ENCODE measurements around the gene LGALSL.

The LGALSL gene

DNA sequence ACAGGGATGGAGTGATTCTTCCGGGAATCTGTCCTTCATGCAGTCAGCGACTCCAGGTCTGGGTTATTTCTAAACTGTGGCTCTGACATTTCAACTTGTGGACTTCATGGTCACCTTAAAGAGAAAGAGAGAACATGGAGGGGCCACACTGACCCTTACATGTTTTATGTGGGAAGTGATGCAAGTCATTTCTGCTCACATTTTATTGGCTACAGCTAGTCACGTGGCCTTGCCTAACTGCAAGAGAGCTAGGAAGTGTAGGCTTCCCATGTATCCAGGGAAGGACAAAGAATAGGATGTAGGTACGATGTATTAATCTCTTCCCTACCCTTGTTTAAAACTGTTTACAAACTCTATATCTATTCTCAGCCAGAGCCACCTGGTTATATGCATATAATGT is 39.8 kb downstream of the LGALSL start:
- DNase-seq (ENCODE audit: low read depth in 2 of 2): no peak

DNA sequence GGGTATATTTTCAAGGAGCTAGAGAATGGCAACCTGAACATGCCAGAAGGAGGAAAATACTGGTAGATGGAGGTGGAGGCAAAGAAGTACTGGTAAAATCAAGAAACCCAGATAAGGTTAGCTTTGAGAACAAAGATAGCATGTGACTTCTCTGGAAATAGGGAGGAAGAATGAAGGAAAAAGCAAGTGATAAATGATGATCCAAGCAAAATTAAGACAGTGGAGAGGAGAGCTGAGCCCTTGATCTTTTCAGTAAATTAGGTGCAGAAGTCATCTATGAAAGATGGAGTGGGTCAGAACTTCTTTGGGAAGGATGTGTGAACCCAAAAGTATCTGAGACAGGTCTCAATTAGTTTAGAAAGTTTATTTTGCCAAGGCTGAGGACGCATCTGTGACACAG is 44.5 kb downstream of the LGALSL start:
- DNase-seq (ENCODE audit: low read depth in 2 of 2): no peak

DNA sequence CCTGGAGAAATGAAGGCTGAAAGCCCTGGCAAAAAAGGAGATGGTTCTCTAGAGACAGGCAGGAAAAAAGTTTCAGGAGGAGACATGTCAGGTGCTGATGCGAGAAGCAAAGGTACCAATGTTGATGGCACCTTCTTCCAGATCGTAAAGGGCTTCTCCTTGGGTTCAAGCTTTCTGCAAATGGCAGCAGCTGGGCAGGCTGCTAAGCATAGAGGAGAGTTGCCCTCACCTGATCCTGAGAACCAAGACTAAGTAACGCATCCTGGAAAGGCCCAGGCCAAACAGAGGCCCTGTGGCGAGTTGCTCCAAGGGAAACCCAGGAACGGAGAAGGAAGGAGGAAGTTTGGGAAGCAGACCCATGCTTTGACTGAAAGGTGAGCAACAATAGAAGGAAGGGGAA is 46.6 kb downstream of the LGALSL start:
- DNase-seq (ENCODE audit: low read depth in 2 of 2): no peak

DNA sequence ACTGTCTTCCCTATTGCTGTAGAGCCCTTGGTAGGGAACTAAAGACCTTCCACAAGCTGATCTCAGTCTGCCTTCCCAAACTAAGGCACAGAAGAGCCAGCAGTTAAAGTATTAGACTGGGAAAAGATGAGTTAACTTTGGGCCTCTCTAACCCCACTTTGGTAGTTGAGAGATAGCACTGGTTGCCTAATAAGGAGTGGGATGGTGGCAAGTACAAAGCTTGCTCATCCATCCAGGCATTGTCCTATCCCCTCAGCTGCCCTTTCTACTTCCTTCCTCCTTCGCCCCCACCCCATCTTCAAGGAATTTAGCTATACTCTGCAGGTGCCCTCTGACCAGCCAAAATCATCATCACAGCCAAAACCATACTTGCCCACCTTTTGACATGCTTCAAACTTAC is 48.0 kb downstream of the LGALSL start:
- no peak for DNase-seq (ENCODE audit: low read depth in 2 of 2)

DNA sequence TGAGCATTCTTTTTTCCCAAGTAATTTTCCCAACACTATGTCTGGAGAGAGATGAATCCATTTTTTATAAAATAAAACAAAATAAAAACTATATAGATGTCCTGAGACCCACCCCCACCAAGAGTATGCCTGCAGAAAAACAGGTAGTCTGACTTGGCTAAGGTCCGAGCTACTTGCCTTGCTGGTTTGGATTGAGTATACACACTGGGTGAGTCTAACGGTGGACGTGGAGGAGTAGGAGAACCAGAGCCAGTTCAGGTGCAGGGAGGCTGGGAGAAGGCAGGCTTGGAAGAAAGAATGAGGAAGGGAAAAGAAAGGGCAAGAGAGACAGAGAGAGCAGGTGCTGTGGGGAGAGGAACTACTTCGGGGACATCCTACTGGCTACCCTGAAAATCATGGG is 48.9 kb downstream of the LGALSL start:
- DNase-seq (ENCODE audit: low read depth in 2 of 2): no peak

DNA sequence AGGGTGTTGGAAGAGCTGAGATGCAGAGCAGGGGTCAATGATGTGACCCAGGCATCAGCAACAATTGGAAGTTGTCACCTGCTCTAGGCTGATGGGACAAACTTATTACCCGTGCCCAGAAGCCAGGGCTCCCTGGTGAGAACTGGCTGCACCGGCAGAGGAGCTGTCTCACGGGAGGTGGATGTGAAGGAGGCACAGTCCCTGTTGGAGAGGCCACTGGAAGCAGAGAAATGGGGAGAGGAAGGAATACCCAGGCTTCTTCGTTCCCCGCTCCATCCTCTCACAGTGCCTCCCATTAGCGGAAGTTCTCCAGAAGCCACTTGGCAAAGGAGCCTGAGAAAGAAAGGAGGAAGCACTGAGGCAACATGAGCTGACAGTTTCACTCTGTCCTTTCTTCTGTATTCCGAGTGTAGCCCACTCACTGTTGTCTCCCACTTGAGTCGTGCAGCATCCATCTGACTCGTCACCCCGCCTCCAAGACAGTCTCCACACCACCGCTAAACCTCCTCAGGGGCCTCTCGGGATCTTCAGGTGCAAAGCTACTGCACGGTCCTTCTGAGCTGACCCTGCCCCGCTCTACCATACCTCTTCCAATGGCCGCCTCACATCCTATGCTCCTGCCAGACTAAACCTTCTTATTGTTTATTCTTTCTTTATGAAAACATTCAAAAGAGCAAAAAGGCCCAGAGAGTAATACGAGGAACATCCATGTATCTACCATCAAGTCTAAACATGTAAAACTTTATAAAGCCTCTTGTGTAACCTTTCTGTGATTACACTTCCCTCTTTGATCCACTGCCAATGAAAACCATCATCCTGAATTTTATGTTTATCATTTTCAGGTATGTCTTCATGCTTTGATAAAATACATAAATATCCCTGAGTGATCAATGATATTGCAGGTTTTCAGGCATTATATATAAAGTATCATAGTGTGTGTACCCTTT is 51.1 kb downstream of the LGALSL start:
- DNase-seq (ENCODE audit: low read depth in 2 of 2): no peak

DNA sequence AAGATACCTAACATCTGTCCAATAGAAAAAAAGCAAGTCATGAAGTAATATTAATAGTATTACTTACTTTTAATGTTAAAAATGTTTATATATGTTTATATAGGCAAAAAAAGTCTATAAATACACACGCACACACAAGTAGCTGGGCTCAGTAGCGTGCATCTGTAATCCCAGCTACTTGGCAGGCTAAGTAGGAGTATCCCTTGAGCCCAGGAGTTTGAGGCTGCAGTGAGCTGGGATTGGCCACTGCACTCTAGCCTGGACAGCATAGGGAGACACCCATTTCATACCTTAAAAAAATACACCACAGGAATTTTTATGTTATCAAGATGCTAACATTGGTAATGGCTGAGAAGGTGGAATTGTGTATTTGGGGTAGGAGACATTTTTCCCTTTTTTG is 52.7 kb downstream of the LGALSL start:
- no peak for DNase-seq (ENCODE audit: low read depth in 2 of 2)
